OCI-LY7 (cell line): ENCODE results near the gene ABHD12. TPM values are rescaled to one million over a fixed set of nuclear protein-coding genes. Genes with fewer than 3 reads are reported as not detected.

Source experiments
- BruUV-seq: library from RNA; stranded (reverse); fragments of 400-500 nt; replicated peaks from 2 replicates; lab custom pipeline; 2021; lab: Mats Ljungman, UMichigan
- CTCF ChIA-PET: fragments of 300-600 bp; sonication (Branson Sonifier 250); formaldehyde crosslinking; loops from one replicate; lab custom pipeline; 2022; ENCODE audit warnings: antibody characterized with exemption; ENCODE audit not compliant: unreplicated experiment; lab: Charles Lee
- POLR2A ChIA-PET: fragments of 300-600 bp; sonication (Branson Sonifier 250); formaldehyde crosslinking; loops from one replicate; lab custom pipeline; 2022; ENCODE audit warnings: antibody characterized with exemption; lab: Charles Lee
- DNase-seq: peaks from one replicate; pipeline ENCODE4 v3.0.0-alpha.2; 2015; ENCODE audit warnings: low spot score
- H2AFZ ChIP-seq: fragments of 200-600 bp; sonication (generic), shearing (Covaris generic); 2 replicates; pipeline ENCODE4 v1.6.1; 2014; ENCODE audit warnings: mild to moderate bottlenecking, antibody characterized with exemption, low read length, moderate library complexity
- H3K27ac ChIP-seq: fragments of 200-600 bp; sonication (generic); 2 replicates; pipeline ENCODE4 v1.5.1; 2014; ENCODE audit warnings: mixed run types, low read depth, mild to moderate bottlenecking, moderate library complexity, low read length, inconsistent platforms; ENCODE audit not compliant: poor library complexity, severe bottlenecking
- H3K36me3 ChIP-seq: fragments of 200-600 bp; sonication (generic); 2 replicates; pipeline ENCODE4 v1.6.1; 2014; ENCODE audit warnings: mild to moderate bottlenecking, antibody characterized with exemption, low read length, moderate library complexity, mixed read lengths; ENCODE audit not compliant: insufficient read depth
- H3K4me1 ChIP-seq: fragments of 200-600 bp; sonication (generic); 2 replicates; pipeline ENCODE4 v1.5.1; 2014; ENCODE audit warnings: mild to moderate bottlenecking, low read length; ENCODE audit not compliant: insufficient read depth, poor library complexity, severe bottlenecking
- H3K4me2 ChIP-seq: fragments of 200-600 bp; sonication (generic); 2 replicates; pipeline ENCODE4 v1.6.1; 2014; ENCODE audit warnings: mild to moderate bottlenecking, low read length
- H3K4me3 ChIP-seq: fragments of 200-600 bp; sonication (generic); 2 replicates; pipeline ENCODE4 v1.5.1; 2014; ENCODE audit warnings: mild to moderate bottlenecking, low read depth, low read length; ENCODE audit not compliant: poor library complexity, severe bottlenecking
- H3K79me2 ChIP-seq: fragments of 200-600 bp; sonication (generic); 2 replicates; pipeline ENCODE4 v1.6.1; 2016; ENCODE audit warnings: low read depth, mild to moderate bottlenecking, low read length, moderate library complexity, mixed read lengths; ENCODE audit not compliant: insufficient read depth
- H3K9me2 ChIP-seq: fragments of 200-600 bp; sonication (generic); 2 replicates; pipeline ENCODE4 v1.6.1; 2016; ENCODE audit warnings: mild to moderate bottlenecking, low read length, mixed read lengths; ENCODE audit not compliant: insufficient read depth
- H3K9me3 ChIP-seq: fragments of 200-600 bp; sonication (generic); 2 replicates; pipeline ENCODE4 v1.6.1; 2014; ENCODE audit warnings: mild to moderate bottlenecking, mixed run types, low read length, mixed read lengths
- H4K20me1 ChIP-seq: fragments of 200-600 bp; sonication (generic); 2 replicates; pipeline ENCODE4 v1.6.1; 2014; ENCODE audit warnings: mild to moderate bottlenecking, antibody characterized with exemption, low read length, moderate library complexity, mixed read lengths; ENCODE audit not compliant: insufficient read depth
- EZH2phosphoT487 ChIP-seq: fragments of 200-600 bp; sonication (generic); IDR thresholded peaks from 2 replicates; pipeline ENCODE4 v1.6.1; 2018; ENCODE audit warnings: low read depth, borderline replicate concordance, mild to moderate bottlenecking, mixed run types, antibody characterized with exemption, low read length, moderate library complexity, mixed read lengths
- intact Hi-C: fragments of 100-400 bp; cut with micrococcal nuclease; formaldehyde crosslinking; loops from one replicate; pipeline ENCODE4 v1.10.0; 2022; ENCODE audit not compliant: unreplicated experiment
- total RNA-seq, 2 experiments: library from RNA; depleted of rRNA in 1 of 2; stranded (reverse); fragments of >200 nt in 1 of 2; shearing (Covaris generic) in 1 of 2; gene quantifications; 2 replicates each; pipeline ENCODE4 v1.2.3, GENCODE V29; 2014 to 2022
- TF ChIP-seq, protein P1 (sequence below): fragments of 200-600 bp; sonication (generic); conservative IDR thresholded peaks from 2 replicates; pipeline ENCODE4 v1.5.1; 2014; ENCODE audit warnings: mild to moderate bottlenecking, antibody characterized with exemption, low read length, moderate library complexity, mixed read lengths

The ABHD12 gene
- total RNA-seq, 2 experiments from 2014 or later, result 10.6 to 12.9 TPM

DNA sequence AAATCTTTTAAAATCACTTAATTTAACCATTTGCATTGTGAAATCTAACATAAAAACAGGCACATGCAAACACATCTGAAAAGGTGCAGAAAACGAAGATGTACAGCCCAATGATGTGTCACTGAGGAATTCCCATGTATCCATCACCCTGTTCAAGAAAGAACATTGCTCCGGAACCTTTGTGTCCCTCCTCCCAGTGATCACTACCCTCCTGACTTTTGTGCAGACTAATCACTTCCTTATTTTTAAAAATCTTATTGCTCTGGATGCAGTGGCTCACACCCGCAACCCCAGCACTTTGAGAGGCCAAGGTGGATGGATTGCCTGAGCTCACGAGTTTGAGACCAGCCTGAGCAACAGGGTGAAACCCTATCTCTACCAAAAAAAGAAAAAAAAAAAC is 31.4 kb upstream of the ABHD12 start:
- intact Hi-C loops, result no loop called here
- no peaks in the 10 kb centered on the region for H3K9me3 ChIP-seq
- no peaks in the 10 kb centered on the region for H3K9me2 ChIP-seq
- no peak overlapping the region for H2AFZ ChIP-seq
- POLR2A ChIA-PET, result no interaction called here
- no peak overlapping the region for H3K4me2 ChIP-seq
- H3K4me1 ChIP-seq, result no peaks in the 10 kb centered on the region
- CTCF ChIA-PET, result no interaction called here
- BruUV-seq, result no TSS peak
- peaks cover 7% of the 10 kb centered on the region; the same call in 1 of the 2 replicates for H4K20me1 ChIP-seq
- H3K36me3 ChIP-seq, result peaks cover 86% of the 10 kb centered on the region
- no peak overlapping the region for H3K4me3 ChIP-seq
- TF ChIP-seq EZH2phosphoT487, result no peak
- TF ChIP-seq, protein P1, sequence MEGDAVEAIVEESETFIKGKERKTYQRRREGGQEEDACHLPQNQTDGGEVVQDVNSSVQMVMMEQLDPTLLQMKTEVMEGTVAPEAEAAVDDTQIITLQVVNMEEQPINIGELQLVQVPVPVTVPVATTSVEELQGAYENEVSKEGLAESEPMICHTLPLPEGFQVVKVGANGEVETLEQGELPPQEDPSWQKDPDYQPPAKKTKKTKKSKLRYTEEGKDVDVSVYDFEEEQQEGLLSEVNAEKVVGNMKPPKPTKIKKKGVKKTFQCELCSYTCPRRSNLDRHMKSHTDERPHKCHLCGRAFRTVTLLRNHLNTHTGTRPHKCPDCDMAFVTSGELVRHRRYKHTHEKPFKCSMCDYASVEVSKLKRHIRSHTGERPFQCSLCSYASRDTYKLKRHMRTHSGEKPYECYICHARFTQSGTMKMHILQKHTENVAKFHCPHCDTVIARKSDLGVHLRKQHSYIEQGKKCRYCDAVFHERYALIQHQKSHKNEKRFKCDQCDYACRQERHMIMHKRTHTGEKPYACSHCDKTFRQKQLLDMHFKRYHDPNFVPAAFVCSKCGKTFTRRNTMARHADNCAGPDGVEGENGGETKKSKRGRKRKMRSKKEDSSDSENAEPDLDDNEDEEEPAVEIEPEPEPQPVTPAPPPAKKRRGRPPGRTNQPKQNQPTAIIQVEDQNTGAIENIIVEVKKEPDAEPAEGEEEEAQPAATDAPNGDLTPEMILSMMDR, result no peak
- no peak overlapping the region for H3K27ac ChIP-seq
- DNase-seq, result no peak
- no peaks in the 10 kb centered on the region for H3K79me2 ChIP-seq

DNA sequence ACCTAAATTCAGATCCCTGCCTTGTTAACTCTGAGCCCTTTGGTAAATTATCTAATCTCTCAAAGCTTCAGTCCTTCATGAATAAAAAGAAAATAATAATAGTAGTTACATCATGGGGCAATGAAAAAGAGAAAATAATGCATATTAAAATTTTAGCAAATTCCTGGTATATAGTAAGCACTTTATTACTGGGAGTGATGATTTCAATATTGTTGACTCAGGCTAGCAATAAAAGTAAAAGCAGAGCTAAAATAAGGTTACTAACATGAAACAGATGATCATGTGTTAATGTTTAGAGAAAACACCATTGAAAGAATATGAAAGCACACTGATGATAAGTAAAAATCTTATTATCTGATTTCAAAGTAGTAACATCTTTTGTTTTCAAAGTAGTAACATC is 30.5 kb upstream of the ABHD12 start:
- ChIA-PET CTCF (no interaction called here), POLR2A (interaction anchor here (0.6 kb wide), 1 partner anchor 28 kb away, joined by 5 read pairs; no protein-coding TSS in a partner anchor)
- Histone ChIP-seq H3K9me2 (no peaks in the 10 kb centered on the region), H3K4me3 (no peak overlapping the region), H3K36me3 (peaks cover 86% of the 10 kb centered on the region), H3K4me1 (no peaks in the 10 kb centered on the region), H2AFZ (no peak overlapping the region), H3K4me2 (no peak overlapping the region), H3K9me3 (no peaks in the 10 kb centered on the region), H4K20me1 (peaks cover 7% of the 10 kb centered on the region; the same call in 1 of the 2 replicates), H3K27ac (no peak overlapping the region), H3K79me2 (no peaks in the 10 kb centered on the region)
- intact Hi-C loops, result no loop called here
- BruUV-seq, result no TSS peak
- TF ChIP-seq, protein P1, result no peak
- no peak for TF ChIP-seq EZH2phosphoT487
- no peak for DNase-seq

DNA sequence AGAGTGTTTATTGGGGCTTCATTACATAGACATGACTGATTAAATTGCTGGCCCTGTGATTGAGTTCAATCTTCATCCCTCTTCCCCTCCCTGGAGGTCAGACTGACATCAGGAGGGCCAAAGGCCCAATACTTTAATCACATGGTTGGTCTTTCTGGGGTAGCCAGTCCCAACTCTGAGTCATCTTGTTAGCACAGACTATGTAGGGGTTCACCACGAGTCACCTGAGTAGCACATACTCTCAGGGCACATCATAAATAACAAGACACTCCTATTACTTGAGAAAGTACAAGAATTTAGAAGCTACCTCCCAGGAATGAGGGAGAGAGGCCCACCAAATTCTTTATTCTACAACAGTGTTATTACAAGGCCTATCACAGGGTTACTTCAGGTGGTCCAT is 28.1 kb upstream of the ABHD12 start:
- POLR2A ChIA-PET, result interaction anchor here (1.8 kb wide), 2 partner anchors 11 to 15 kb away, joined by 7 read pairs; partner anchors contain the start of gene GINS1

More for the DNA sequence above, 28.1 kb upstream of the ABHD12 start:
- H3K9me3 ChIP-seq, result no peaks in the 10 kb centered on the region
- H3K79me2 ChIP-seq, result no peaks in the 10 kb centered on the region
- BruUV-seq, result no TSS peak
- no peak overlapping the region for H3K4me3 ChIP-seq
- H2AFZ ChIP-seq, result no peak overlapping the region
- H3K4me2 ChIP-seq, result no peak overlapping the region
- H3K4me1 ChIP-seq, result no peaks in the 10 kb centered on the region
- peaks cover 80% of the 10 kb centered on the region for H3K36me3 ChIP-seq
- TF ChIP-seq, protein P1, result no peak
- no peak for TF ChIP-seq EZH2phosphoT487
- intact Hi-C loops, result no loop called here
- H3K9me2 ChIP-seq, result no peaks in the 10 kb centered on the region
- H3K27ac ChIP-seq, result no peak overlapping the region
- CTCF ChIA-PET, result no interaction called here
- no peaks in the 10 kb centered on the region; the same call in 1 of the 2 replicates for H4K20me1 ChIP-seq
- no peak for DNase-seq
